ENCODE data around the gene ELFN2.

DNA sequence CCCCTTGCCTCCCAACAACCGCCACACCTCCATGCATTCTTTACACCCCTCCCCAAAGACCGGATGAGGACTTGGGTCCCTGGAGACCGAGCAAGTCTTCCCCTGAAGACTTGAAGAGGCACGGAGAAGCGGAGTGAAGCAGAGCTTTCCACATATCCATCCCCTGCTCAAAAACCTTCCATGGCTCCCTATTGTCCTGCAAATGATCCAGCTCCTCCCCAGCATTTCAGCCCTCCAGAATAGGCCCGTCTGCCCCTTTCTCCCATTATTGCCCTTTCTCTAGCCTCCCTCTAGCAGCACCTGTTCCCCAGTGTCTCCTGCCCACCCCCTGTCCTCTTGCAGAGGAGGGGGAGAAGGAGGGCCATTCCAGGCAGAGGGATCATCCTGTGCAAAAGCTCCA is 85.2 kb downstream of the ELFN2 start:
- TF ChIP-seq, protein P1, sequence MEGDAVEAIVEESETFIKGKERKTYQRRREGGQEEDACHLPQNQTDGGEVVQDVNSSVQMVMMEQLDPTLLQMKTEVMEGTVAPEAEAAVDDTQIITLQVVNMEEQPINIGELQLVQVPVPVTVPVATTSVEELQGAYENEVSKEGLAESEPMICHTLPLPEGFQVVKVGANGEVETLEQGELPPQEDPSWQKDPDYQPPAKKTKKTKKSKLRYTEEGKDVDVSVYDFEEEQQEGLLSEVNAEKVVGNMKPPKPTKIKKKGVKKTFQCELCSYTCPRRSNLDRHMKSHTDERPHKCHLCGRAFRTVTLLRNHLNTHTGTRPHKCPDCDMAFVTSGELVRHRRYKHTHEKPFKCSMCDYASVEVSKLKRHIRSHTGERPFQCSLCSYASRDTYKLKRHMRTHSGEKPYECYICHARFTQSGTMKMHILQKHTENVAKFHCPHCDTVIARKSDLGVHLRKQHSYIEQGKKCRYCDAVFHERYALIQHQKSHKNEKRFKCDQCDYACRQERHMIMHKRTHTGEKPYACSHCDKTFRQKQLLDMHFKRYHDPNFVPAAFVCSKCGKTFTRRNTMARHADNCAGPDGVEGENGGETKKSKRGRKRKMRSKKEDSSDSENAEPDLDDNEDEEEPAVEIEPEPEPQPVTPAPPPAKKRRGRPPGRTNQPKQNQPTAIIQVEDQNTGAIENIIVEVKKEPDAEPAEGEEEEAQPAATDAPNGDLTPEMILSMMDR (IDR thresholded peaks at IDR 0.05), result no peak
- TF ChIP-seq POLR2A (IDR thresholded peaks at IDR 0.05), result no peak
